ENCODE measurements around the gene AUP1.

The AUP1 gene

DNA sequence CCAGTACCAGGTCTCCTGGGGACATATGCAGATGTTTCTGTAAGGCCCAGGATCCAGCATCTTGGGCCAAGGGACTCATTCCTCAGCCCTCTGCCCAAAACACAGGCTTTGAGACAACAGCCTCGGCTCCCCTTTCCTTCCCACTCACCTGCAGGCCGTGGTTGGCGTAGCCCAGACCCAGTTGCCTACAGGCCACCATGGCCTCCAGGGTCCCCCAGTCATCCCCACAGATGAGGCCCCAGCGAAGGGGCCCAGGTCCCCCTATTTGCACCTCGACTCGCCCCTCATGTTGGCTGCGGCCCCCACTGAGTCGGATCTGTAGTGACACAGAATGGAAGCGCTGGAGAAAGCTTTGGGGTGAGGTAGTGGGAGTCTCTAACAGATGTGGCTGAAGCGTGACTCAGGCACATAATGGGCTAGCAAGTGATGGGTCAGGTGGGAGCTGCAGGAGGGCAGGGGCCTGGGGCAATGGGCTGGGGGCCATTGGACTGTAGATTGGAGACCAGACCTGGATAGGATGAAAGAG lies 6.0 kb upstream of the AUP1 start:
- no peak for DNase-seq (ENCODE audit: low spot score)

DNA sequence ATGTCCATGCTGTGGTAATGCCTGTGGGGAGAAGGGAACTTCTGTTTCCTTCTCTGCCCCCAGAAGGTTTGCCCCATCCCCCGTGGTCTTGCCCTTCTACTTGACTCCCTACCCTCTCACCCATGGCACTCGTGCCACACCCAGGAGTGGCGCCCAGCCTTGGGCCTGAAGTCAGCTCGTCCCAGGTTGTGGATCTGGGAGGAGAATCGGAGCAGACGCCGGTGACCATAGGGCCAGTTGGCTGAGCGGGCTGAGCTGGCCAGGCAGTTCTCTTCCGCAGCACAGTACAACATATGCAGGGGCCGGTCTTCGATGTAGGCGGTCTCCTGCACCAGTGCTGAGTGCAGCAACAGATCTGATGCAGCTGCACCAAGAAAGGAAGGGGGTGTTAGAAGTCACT lies 4.9 kb upstream of the AUP1 start:
- DNase-seq (ENCODE audit: low spot score) = no peak

DNA sequence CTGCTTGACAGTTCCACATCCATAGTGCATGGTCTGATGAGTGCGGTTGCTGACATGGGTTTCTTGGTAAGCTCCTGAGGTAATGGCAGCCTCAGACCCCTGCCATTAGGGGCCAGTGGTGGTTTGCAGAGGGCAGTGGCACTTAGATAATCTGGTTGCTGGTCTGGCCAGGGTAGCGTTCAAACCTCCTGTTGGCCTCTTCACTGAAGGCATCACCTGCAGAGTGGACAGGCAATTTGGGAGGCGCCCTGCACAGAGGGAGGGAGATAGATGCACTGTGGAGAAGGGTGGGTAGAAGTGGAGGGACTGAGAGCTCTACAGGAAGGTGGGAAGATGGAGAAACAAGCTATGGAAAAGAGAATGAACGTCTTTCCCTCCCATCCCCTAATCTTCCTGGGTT lies 4.0 kb upstream of the AUP1 start:
- DNase-seq (ENCODE audit: low spot score) = no peak

DNA sequence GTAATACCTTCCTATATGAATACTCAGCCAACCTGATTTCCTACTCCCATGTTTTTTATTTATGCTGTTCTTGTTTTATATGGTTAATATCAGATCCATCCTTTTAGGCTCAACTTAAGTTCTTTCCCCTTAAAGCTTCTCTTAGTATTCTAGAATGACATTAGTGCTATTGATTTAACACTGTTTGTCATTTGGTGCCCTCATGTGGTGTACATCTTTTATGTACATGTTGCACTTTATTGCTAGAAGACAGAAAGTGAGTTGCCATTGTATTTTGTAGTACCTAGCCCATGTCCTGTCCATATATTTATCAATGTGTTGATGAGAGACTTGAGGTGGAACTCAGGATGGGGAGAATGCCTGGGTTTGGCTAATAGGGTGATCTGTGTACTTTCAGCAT lies 2.7 kb upstream of the AUP1 start:
- no peak for DNase-seq (ENCODE audit: low spot score)

DNA sequence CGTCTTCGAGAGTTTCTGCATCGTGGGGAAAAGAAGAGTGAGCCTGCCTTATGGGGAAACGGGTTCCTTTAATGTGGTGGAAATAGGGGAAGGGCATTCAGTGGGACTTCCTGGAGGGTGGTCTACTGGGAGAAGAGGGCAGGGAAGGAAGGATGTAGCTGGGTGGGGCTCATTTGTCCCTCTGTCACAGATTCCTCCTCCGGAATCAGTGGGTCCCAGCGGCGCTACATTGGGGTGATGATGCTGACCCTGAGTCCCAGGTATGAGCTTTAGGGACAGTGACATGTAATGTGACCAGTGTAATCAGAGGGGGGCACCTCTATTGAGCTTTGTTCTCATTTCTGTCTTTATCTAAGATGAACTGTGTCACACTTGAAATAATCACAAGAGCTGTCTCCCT lies 2.2 kb upstream of the AUP1 start:
- DNase-seq (ENCODE audit: low spot score) = no peak

DNA sequence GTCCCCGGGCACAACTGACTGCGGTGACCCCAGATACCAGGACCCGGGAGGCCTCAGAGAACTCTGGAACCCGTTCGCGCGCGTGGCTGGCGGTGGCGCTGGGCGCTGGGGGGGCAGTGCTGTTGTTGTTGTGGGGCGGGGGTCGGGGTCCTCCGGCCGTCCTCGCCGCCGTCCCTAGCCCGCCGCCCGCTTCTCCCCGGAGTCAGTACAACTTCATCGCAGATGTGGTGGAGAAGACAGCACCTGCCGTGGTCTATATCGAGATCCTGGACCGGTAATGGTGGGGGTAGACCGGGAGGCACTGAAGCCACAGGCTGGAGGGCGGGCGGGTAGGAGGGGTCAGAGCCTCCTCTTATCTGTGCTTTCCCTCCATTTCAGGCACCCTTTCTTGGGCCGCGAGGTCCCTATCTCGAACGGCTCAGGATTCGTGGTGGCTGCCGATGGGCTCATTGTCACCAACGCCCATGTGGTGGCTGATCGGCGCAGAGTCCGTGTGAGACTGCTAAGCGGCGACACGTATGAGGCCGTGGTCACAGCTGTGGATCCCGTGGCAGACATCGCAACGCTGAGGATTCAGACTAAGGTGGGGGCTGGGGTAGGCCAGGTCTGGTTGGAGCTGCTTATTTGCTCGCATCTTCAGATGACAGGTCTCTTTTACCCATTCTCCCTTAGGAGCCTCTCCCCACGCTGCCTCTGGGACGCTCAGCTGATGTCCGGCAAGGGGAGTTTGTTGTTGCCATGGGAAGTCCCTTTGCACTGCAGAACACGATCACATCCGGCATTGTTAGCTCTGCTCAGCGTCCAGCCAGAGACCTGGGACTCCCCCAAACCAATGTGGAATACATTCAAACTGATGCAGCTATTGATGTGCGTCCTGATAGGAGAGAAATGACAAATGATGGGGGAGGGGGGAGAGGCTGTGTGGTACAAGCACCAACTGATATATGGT lies 1.0 kb upstream of the AUP1 start:
- no peak for DNase-seq (ENCODE audit: low spot score)

DNA sequence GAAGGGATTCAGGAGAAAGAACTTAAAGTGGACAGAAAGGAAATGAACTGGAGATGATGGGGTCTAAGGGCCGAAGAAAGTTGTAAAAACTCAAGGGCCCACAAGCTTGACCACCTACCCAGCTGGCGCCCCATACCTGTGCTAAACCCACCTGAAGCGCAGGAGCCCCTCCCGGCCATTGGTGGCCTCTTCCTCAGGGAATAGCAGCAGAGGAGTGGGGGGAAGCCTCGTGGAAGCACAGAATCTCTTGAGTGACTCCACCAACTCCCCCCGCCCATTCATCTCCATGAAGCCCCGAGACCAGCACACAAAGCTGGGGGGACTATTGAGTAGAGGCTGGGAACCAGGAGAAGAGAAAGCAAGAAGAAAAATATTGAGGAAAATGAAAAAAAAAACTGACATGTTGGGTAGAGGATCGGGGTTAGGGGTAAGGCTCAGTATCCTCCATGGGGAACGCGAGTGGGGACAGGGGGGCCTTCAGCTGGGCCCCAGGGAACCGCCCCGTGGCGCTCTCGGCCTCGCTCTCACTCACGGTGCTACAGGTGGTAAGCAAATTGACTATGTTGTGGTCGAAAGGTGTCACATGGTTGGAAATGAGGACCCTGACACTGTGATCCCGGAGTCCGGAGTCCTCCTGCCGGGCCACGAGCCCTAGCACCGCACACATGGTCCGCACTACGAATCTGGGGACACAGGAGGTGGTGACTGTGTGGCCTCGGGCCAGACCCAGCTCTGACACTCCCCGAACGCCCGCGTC lies 728 bp downstream of the AUP1 start:
- DNase-seq (ENCODE audit: low spot score) = no peak

DNA sequence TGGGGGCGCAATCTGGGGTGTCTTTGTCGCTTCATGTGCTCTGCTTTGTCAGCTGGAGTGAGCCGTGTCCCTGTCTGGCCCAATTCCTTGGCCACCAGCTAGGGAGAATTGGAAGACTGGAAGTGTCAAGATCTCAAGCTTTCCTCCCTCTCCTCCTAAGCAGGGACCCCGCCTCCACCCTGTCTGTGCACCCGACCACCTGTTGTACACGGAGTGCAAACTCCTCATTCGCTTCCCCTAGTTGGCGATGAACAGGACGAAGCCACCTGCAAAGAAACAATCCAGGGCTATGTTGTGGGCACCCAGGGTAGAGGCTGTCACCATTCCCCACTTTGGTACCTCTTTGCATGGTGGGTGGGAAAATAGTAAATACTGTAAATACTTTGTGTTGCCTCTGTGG lies 1.8 kb downstream of the AUP1 start:
- DNase-seq (ENCODE audit: low spot score) = no peak

DNA sequence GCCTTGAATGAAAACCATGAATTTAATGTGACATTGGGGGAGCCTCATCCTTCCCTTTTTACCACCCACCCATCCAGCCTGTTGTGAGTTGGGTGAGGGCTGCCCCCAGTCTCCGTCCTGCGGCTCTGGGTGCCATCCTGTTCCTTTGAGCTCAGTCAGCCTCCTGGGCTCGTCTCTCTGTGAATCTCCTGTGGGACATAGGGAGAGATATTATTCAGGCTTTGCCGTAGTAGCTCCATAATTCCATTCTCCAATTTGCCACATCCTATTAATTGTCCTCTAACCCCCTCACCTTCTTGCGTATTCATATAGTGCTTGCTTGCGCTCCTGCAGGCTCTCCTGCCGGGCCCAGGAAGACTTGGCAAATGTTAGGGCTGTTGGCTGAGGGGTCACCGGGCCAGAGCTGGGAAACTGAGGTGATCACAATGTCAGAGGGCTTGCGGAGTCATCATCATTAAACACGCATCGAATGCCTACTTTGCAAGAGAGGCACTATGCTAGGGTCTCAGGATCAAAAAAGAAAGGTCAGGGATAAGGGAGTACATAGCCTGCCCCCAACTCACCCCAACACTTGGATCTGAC lies 2.8 kb downstream of the AUP1 start:
- DNase-seq (ENCODE audit: low spot score) = no peak

DNA sequence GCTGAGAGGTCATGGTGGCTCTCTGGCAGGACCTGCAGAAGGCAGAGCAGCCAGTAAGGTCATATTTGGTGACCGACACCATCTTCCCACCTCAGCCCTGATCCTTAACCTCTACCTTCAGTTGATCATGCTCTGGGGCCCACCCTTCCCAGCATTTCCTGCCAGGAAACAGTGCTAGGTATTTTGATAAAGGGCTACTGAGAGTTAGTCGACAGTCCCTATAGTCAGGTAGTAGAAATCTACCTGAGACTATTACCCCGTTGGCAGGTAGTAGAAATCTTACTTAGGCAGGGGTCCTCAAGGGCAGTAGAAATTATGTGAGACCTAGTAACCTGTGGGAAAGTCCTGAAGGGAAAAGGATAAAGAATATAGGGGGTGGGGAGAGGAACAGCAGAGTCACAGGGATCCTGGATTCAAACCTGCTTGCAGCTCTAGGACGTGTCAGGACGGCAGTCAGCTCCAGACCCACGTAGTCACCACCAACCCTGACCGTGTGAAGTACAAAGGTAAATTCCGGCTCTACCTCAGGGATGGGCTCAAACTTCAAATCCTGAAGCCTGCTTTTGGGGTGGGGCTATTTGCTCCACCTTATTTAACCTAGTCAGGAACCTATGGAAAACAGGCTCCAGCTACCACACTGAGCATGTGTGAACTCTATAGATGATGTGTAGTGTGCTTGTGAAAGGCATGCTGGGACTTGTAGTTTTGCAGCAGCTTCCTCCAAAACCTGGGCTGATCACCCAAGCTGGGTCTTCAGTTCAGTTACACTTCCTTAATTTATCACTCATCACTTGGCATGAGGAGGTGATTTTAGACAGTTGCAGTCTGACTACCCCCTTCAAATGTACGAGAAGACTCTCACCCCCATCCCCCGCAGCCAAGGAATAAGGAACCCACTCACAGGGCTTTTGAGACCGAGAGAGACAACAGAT lies 3.5 kb downstream of the AUP1 start, which contains the start of gene DQX1:
Gene DQX1, minus strand, starts transcription at position 515 of the 932 bp plus-strand sequence. Its CDS starts 502 bp downstream, at position 13.
- DNase-seq (ENCODE audit: low spot score) = no peak

DNA sequence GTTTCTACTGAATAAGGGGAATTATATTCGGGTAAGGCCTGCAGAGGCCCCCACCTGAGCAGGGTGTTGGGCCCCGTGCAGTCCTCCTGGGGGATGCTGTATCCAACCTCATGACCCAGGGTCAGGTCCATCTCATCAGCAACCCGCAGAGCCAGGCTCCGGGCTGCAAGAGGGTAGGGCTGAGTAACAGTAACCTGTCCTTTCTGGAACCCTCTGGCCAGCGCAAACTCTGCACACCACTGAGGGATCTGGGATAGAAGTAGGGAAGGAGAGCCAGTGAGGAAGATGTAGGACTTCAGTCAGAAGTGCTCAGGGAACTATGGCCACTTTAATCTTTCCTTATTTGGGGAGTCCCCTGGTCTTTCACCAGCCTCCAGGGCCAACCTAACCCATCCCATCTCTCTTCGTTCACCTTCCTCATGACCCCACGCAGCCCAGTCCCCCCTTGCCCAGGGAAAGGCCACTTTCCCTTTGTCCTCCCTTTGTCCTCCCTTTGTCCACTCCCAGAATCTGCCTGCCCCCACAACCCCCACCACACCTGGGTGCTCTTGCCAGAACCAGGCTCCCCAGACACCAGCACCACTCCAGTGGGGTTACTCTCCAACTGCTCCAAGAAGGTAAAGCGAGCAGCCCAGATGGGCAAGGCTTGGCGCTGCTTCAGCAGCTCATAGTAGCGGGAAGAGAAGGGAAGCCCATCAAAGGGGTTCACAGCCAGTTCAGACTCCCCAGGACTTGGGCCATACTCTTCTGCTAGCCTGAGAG lies 4.4 kb downstream of the AUP1 start:
- no peak for DNase-seq (ENCODE audit: low spot score)

DNA sequence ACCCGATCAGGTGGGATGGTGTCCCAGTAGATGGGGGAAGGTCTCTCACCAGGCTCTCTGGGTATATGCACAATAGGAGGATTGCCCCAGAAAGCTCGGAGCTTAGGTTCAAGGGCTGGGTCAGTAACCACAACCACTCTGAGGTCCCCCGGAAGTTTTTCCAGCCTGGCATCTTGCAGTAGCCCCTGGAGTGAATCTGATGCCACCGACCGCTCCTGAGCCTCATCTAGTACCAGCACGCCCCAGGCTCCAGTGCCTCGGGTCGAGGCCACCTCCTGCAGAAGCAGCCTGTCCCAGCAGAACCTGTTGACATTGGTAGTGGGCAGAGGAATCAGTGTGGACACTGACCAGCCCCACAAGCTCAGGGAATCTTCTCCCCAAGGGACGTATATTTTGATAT lies 5.5 kb downstream of the AUP1 start:
- no peak for DNase-seq (ENCODE audit: low spot score)

DNA sequence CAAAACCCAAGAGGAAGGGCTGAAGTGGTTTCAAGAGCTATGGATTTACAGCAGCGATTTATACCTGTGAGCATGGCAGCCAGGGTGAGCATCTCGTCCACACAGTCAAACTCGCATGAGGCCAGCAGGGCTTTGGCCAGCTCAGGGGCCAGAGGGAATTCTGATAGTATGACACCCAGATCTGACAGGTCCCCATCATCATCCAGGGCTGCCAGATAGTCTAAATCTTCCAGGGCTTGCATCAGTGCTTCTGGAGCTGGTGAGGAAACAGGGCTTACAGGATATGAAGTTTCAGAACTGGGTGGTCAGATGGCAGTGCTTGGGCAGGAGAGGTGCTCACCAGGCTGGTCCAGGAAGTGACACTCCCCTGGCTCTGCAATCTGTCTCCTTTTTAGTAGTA lies 7.0 kb downstream of the AUP1 start:
- no peak for DNase-seq (ENCODE audit: low spot score)

DNA sequence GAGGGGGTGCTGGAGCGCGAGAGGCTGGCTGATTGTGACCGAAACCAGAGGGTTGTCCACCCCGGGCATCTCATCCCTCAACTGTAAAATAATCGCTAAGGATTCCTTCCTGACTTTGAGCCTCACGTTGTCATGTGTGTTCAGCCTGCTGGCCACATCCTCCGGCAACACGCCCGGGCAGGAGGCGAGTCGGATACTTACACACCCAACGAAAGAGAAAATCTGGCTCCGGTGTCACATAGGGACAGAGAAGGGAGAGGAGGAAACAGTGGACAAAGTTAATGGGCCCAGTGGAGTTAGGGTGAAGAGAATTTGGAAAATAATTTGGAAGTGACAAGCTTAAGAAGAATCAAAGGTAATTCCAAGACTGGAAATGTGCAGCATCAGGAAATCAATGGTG lies 12.9 kb downstream of the AUP1 start:
- no peak for DNase-seq (ENCODE audit: low spot score)

DNA sequence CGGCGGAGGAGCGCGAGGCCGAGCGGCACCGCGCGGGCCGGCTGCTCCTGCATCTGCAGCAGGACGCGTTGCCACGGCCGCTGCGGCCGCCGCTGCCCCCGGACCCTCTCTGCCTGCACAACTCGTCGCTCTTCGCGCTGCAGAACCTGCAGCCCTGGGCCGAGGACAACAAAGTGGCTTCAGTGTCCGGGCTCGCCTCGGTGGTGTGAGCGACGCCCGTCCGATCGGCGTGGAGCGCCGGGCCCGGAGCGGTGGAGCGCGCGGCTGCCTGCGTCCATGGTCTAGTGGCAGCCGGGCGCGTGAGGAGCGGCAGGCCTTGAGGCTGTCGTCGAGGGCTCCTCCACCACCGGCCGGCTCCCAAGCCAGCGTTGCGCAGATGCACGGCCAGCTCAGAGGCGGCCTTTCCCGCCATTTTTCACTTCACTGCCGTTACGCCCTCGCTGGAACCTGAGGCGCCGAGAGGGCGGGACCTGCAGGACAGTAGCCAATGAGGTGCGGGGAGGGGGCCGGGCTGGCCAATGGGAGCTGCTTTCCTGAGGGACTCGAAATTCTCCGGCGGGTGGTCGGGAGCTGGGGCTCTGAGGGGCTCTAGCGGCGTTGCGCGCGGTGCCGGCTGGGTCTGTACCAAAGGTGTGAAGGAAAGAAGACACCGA lies 13.4 kb downstream of the AUP1 start:
- DNase-seq (ENCODE audit: low spot score) = no peak

DNA sequence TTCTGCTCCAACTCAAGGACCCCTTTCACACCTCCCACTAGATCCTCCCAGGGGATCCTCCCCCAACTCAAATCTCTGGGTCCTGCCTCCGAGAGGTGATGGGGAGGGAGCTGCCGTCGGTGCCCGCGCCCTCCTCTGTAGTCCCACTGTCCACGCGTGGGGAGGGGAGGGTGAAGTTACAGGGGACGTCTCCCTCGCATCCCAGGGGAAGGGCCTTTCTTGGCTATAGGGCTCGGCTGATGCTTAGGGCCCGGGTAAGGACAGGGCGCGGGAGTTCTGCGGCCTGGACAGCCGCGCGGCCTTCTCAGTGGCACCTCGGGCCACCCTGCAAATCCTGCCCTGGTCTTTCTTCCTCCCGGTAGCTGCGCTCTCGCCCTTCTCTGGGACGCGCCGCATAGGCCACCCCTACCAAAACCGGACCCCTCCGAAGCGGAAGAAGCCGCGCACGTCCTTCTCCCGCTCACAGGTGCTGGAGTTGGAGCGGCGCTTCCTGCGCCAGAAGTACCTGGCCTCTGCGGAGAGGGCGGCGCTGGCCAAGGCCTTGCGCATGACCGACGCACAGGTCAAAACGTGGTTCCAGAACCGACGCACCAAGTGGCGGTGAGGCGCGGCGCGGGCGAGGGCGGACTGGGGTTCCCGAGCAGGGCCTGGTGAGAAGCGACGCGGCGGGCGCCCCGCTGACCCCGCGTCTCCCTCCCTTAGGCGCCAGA lies 14.1 kb downstream of the AUP1 start:
- no peak for DNase-seq (ENCODE audit: low spot score)

DNA sequence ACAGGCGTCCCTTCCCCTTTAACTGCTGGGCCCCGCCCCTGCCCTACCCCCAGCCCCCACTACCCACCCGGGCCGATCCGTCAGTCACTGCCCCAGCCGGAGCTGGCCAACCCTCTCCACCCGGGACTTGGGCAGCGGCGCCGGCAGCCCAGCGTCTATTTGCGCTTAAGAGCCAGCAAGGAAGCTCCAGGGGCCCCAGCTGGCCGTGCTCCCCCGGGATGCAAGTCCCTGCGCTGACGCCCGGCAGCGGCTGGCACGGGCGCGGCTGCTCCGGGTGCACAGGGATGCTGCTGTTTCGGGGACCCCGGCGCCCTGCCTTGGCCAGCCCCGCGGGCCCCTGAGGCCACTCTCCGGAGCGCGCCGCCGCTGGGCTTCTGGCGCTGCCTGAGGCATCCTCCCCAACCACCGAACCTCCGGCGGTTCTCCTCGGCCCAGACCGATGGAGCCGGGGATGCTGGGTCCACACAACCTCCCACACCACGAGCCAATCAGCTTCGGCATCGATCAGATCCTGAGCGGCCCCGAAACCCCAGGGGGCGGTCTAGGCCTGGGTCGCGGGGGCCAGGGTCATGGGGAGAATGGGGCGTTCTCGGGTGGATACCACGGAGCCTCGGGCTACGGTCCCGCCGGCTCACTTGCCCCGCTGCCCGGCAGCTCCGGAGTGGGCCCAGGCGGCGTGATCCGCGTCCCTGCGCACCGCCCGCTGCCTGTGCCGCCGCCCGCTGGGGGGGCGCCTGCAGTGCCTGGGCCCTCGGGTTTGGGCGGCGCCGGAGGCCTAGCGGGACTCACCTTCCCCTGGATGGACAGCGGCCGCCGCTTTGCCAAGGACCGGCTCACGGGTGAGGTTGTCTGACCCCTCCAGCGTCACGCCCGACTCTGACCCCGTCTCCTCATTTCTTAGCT lies 14.9 kb downstream of the AUP1 start, which contains the start of gene TLX2:
Gene TLX2, plus strand, starts transcription at position 83 of the 903 bp plus-strand sequence. Its CDS starts 357 bp downstream, at position 440.
- no peak for DNase-seq (ENCODE audit: low spot score)
